GM12878 (cell line): ENCODE data around the gene MSL3.

Experiments
- BHLHE40 ChIP-seq, 2 experiments: fragments of 450-650 bp in 1 of 2; IDR thresholded peaks; 2 replicates each; pipeline ENCODE4 v1.6.1; 2011 to 2017; ENCODE audit warnings: low read depth in 2 of 2, borderline replicate concordance in 1 of 2, improper control_type of control experiment in 1 of 2, low read length in 1 of 2, mild to moderate bottlenecking in 1 of 2
- EZH2 ChIP-seq: IDR thresholded peaks from 2 replicates; pipeline ENCODE4 v1.6.1; 2012; ENCODE audit warnings: low read depth, mild to moderate bottlenecking, control low read depth, inconsistent platforms, low read length, borderline replicate concordance; ENCODE audit not compliant: control insufficient read depth
- NFIC ChIP-seq: IDR thresholded peaks from 2 replicates; pipeline ENCODE4 v1.6.1; 2012; ENCODE audit warnings: low read depth, mild to moderate bottlenecking, inconsistent platforms, low read length, moderate library complexity
- POLR2A ChIP-seq: IDR thresholded peaks from 2 replicates; pipeline ENCODE4 v1.6.1; 2011; ENCODE audit warnings: low read depth, mild to moderate bottlenecking, low read length
- POLR2AphosphoS5 ChIP-seq: IDR thresholded peaks from 2 replicates; pipeline ENCODE4 v1.6.1; 2011; ENCODE audit warnings: mild to moderate bottlenecking, low read length, inconsistent platforms
- POU2F2 ChIP-seq: IDR thresholded peaks from 3 replicates; pipeline ENCODE4 v1.6.1; 2011; ENCODE audit warnings: low read depth, mild to moderate bottlenecking, low read length, borderline replicate concordance
- RFX5 ChIP-seq: IDR thresholded peaks from 2 replicates; pipeline ENCODE4 v1.6.1; 2011; ENCODE audit warnings: low read depth, low read length, improper control_type of control experiment
- SIN3A ChIP-seq: IDR thresholded peaks from 2 replicates; pipeline ENCODE4 v1.6.1; 2012; ENCODE audit warnings: low read depth, low read length, improper control_type of control experiment
- SP1 ChIP-seq: IDR thresholded peaks from one replicate; pipeline ENCODE4 v1.6.1; 2011; ENCODE audit warnings: low read depth, low read length
- ZNF384 ChIP-seq: IDR thresholded peaks from 2 replicates; pipeline ENCODE4 v1.6.1; 2012; ENCODE audit warnings: low read depth, mild to moderate bottlenecking, low read length, improper control_type of control experiment, borderline replicate concordance
- TF ChIP-seq, protein P1 (sequence below), 3 experiments: IDR thresholded peaks in 2 of 3; conservative IDR thresholded peaks in 1 of 3; 2 replicates each; pipeline ENCODE4 v1.5.1; 2011; ENCODE audit warnings: low read depth in 3 of 3, low read length in 3 of 3, mild to moderate bottlenecking in 3 of 3, control low read depth in 2 of 3, moderate library complexity in 2 of 3, inconsistent platforms in 1 of 3, mixed read lengths in 1 of 3; ENCODE audit not compliant: control insufficient read depth in 2 of 3, insufficient read depth in 1 of 3; ENCODE audit errors: extremely low read depth in 1 of 3
- TF ChIP-seq, protein P2 (sequence below): fragments of 450-650 bp; IDR thresholded peaks from 2 replicates; pipeline ENCODE4 v1.6.1; 2017; ENCODE audit warnings: mild to moderate bottlenecking
- TF ChIP-seq, protein P3 (sequence below): IDR thresholded peaks from 2 replicates; pipeline ENCODE4 v1.6.1; 2011; ENCODE audit warnings: borderline replicate concordance, low read depth, mild to moderate bottlenecking, moderate library complexity, mixed read lengths, low read length; ENCODE audit not compliant: insufficient read depth; ENCODE audit errors: extremely low read length

DNA sequence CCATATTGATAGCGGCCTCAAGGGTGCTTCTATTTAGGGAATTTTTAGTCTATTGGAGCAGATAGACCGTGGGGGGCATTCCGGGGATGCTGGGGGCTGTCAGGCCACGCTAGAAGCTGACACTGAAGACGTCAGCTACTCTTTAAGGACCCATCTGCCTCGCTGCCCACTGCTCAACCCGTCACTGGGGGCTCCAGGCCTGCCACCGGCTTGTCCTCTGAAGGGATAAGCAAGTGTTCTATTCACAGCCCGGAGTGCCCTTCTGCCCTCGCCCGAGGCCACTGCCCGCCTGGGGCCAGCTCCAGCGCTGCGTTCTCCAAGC lies 679 bp upstream of the MSL3 start:
- TF ChIP-seq POLR2AphosphoS5, result no peak
- TF ChIP-seq ZNF384, result no peak
- TF ChIP-seq, protein P1, sequence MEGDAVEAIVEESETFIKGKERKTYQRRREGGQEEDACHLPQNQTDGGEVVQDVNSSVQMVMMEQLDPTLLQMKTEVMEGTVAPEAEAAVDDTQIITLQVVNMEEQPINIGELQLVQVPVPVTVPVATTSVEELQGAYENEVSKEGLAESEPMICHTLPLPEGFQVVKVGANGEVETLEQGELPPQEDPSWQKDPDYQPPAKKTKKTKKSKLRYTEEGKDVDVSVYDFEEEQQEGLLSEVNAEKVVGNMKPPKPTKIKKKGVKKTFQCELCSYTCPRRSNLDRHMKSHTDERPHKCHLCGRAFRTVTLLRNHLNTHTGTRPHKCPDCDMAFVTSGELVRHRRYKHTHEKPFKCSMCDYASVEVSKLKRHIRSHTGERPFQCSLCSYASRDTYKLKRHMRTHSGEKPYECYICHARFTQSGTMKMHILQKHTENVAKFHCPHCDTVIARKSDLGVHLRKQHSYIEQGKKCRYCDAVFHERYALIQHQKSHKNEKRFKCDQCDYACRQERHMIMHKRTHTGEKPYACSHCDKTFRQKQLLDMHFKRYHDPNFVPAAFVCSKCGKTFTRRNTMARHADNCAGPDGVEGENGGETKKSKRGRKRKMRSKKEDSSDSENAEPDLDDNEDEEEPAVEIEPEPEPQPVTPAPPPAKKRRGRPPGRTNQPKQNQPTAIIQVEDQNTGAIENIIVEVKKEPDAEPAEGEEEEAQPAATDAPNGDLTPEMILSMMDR (IDR thresholded peaks at IDR 0.05 in 2 of 3, conservative IDR thresholded peaks at IDR 0.05 in 1 of 3; ENCODE audit: control insufficient read depth in 2 of 3, extremely low read depth in 1 of 3, insufficient read depth in 1 of 3, low read depth in 3 of 3, low read length in 3 of 3), result no peak
- no peak for TF ChIP-seq POLR2A
- no peak for TF ChIP-seq POU2F2
- TF ChIP-seq SIN3A, result no peak
- TF ChIP-seq, protein P2, sequence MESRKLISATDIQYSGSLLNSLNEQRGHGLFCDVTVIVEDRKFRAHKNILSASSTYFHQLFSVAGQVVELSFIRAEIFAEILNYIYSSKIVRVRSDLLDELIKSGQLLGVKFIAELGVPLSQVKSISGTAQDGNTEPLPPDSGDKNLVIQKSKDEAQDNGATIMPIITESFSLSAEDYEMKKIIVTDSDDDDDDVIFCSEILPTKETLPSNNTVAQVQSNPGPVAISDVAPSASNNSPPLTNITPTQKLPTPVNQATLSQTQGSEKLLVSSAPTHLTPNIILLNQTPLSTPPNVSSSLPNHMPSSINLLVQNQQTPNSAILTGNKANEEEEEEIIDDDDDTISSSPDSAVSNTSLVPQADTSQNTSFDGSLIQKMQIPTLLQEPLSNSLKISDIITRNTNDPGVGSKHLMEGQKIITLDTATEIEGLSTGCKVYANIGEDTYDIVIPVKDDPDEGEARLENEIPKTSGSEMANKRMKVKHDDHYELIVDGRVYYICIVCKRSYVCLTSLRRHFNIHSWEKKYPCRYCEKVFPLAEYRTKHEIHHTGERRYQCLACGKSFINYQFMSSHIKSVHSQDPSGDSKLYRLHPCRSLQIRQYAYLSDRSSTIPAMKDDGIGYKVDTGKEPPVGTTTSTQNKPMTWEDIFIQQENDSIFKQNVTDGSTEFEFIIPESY, result no peak
- no peak for TF ChIP-seq BHLHE40 (IDR thresholded peaks at IDR 0.05; ENCODE audit: borderline replicate concordance in 1 of 2, low read depth in 2 of 2, low read length in 1 of 2)
- no peak for TF ChIP-seq NFIC
- TF ChIP-seq RFX5, result no peak
- TF ChIP-seq, protein P3, sequence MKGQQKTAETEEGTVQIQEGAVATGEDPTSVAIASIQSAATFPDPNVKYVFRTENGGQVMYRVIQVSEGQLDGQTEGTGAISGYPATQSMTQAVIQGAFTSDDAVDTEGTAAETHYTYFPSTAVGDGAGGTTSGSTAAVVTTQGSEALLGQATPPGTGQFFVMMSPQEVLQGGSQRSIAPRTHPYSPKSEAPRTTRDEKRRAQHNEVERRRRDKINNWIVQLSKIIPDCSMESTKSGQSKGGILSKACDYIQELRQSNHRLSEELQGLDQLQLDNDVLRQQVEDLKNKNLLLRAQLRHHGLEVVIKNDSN, result no peak
- TF ChIP-seq SP1, result no peak
- no peak for TF ChIP-seq EZH2
